Measurements from ENCODE around the gene LIME1.
A peak's percentile ranks its signal among the peaks of the same experiment; 100 is the strongest.

Gene LIME1

DNA sequence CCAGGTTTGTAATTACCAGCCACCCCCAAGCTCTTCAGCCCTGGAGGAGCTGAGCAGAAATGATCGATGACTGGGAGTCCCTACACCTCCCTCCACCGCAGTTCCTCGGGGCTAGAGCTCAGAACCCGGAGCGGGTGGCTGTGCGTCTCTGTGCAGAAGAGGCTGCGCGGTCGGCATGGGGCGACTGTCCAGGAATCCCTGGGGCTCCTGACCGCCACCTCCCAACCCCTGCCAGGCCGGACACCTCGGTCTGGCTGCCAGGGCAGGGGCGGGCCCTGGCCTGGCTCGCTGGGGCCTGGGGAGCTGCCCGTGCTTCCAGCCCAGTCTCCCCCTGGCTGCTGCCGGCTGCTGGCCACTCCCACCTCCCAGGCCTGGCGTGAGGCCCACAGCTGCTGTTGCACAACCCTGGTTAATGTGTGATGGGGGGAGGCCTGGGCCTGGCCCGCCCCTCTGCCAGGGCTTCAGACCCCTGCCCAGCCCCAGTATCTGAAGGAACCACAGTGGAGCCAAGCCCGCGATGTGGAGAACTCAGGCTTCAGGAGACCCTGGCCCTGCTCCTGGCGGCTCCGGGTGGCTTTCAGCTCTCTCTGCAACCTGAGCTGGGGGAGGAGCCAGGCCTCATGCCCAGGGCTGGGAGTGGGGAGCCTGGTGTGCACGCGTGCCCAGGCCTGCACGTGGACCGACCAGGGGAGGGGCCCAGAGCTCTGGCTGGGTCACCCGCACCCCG, 4.3 kb downstream of the LIME1 start:
- H3K4me1 ChIP-seq (ENCODE audit: control insufficient read depth, insufficient read depth, low read length), result peaks cover 11% of the 10 kb centered on the region
- peak overlapping the region; percentile 70 for H3K4me3 ChIP-seq (ENCODE audit: low read length)
- H3K27ac ChIP-seq (ENCODE audit: low read depth, low read length), result peak overlapping the region; percentile 96
- peak overlapping the region; percentile 86 for H3K9ac ChIP-seq (ENCODE audit: low read length)
- H3K36me3 ChIP-seq (ENCODE audit: control insufficient read depth, insufficient read depth, low read length), result no peaks in the 10 kb centered on the region
- H3K27me3 ChIP-seq (ENCODE audit: control insufficient read depth, insufficient read depth, low read length), result no peaks in the 10 kb centered on the region

DNA sequence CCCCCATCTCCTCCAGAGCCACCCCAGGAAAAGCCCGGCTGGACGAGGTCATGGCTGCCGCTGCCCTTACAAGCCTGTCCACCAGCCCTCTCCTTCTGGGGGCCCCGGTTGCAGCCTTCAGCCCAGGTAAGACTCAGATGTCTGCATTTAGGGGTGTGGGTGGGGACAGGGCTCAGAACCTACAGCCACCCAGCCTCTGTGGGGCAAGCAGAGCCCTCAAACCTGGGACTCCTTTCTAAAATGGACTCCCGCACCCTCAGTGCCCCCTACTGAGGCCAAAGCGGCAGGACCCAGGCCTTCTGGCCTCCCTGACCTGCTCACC, 4.9 kb downstream of the LIME1 start:
- Histone ChIP-seq H3K27me3 (ENCODE audit: control insufficient read depth, insufficient read depth, low read length) (no peaks in the 10 kb centered on the region), H3K27ac (ENCODE audit: low read depth, low read length) (peak overlapping the region; percentile 96), H3K4me3 (ENCODE audit: low read length) (peak overlapping the region; percentile 70), H3K9ac (ENCODE audit: low read length) (no peak overlapping the region), H3K4me1 (ENCODE audit: control insufficient read depth, insufficient read depth, low read length) (peaks cover 11% of the 10 kb centered on the region), H3K36me3 (ENCODE audit: control insufficient read depth, insufficient read depth, low read length) (peaks cover under 1% of the 10 kb centered on the region)

DNA sequence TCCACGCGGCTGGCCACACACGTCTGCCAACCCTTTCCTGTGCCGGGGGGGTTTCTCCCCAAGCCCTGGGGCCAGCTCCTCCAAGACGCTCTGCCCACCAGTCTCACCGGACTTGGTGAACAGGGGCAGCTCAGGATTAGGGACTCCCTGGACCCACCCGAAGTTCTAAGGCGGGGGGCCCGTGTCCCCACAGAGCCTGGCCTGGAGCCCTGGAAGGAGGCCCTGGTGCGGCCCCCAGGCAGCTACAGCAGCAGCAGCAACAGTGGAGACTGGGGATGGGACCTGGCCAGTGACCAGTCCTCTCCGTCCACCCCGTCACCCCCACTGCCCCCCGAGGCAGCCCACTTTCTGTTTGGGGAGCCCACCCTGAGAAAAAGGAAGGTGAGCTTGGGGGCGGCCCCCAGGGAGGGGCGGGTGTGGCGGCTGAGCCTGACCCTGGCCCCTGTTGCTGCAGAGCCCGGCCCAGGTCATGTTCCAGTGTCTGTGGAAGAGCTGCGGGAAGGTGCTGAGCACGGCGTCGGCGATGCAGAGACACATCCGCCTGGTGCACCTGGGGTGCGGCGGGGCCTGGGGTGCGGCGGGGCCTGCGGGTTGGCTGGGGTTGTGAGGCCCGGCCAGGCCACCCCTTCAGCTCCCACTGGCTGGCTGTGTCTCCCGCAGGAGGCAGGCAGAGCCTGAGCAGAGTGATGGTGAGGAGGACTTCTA, 5.4 kb downstream of the LIME1 start:
- H3K4me3 ChIP-seq (ENCODE audit: low read length), result peak overlapping the region; percentile 70
- H3K4me1 ChIP-seq (ENCODE audit: control insufficient read depth, insufficient read depth, low read length), result peaks cover 11% of the 10 kb centered on the region
- H3K27ac ChIP-seq (ENCODE audit: low read depth, low read length), result peak overlapping the region; percentile 96
- H3K9ac ChIP-seq (ENCODE audit: low read length), result no peak overlapping the region
- peaks cover 2% of the 10 kb centered on the region for H3K36me3 ChIP-seq (ENCODE audit: control insufficient read depth, insufficient read depth, low read length)
- H3K27me3 ChIP-seq (ENCODE audit: control insufficient read depth, insufficient read depth, low read length), result no peaks in the 10 kb centered on the region

DNA sequence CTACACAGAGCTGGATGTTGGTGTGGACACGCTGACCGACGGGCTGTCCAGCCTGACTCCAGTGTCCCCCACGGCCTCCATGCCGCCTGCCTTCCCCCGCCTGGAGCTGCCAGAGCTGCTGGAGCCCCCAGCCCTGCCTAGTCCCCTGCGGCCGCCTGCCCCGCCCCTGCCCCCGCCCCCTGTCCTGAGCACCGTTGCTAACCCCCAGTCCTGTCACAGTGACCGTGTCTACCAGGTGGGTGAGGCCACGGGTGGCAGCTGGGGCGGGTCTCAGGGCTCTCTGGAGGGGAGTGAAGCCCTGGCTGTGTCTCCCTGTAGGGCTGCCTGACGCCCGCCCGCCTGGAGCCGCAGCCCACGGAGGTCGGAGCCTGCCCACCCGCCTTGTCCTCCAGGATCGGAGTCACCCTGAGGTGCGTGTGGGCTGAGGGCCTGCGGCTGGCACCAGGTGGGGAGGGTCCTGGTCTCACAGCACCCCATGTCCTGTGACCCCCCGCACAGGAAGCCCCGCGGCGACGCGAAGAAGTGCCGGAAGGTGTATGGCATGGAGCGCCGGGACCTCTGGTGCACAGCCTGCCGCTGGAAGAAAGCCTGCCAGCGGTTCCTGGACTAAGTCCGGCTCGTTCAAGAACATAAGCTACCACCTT, 6.0 kb downstream of the LIME1 start:
- peaks cover 11% of the 10 kb centered on the region for H3K4me1 ChIP-seq (ENCODE audit: control insufficient read depth, insufficient read depth, low read length)
- no peak overlapping the region for H3K4me3 ChIP-seq (ENCODE audit: low read length)
- H3K27ac ChIP-seq (ENCODE audit: low read depth, low read length), result no peak overlapping the region
- H3K9ac ChIP-seq (ENCODE audit: low read length), result no peak overlapping the region
- H3K27me3 ChIP-seq (ENCODE audit: control insufficient read depth, insufficient read depth, low read length), result no peaks in the 10 kb centered on the region
- peaks cover 2% of the 10 kb centered on the region for H3K36me3 ChIP-seq (ENCODE audit: control insufficient read depth, insufficient read depth, low read length)

DNA sequence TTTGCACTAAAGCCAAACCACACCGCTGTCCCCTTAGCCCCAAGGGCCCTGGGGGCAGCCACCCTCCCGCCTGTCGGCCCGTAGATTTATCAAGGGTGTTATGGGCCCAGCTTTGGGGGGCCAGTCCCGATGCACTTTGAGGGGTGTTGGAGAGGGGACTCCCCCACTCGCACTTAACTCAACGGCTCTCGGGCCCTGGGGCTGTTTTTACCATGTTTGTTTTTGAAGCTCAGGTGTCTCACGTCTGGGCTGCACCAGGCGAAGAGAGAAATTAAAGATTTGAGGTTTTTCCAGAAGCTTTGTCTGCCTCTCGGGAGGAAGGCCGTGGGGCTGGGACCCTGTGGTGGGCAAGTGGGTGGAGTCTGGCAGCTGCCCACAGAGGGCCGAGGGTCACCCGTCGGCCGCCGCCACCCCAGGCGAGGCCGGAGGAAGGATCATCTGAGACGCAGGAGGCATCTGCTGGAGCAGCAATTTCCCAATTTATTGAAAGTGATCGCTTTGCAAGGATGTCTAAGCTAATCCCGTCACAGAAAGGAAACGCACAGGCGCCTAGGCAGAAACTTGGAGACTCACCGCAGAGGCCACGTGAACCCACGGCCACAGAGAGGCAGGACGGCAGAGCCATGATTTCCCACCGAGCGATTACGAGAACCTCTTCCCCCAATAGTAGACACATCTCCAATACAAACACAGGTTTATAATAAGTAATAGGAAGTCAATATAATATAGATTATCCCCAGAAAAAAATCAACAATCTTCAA, 6.9 kb downstream of the LIME1 start:
- Histone ChIP-seq H3K36me3 (ENCODE audit: control insufficient read depth, insufficient read depth, low read length) (peaks cover 2% of the 10 kb centered on the region), H3K27ac (ENCODE audit: low read depth, low read length) (no peak overlapping the region), H3K4me1 (ENCODE audit: control insufficient read depth, insufficient read depth, low read length) (peaks cover 8% of the 10 kb centered on the region), H3K9ac (ENCODE audit: low read length) (no peak overlapping the region), H3K4me3 (ENCODE audit: low read length) (no peak overlapping the region), H3K27me3 (ENCODE audit: control insufficient read depth, insufficient read depth, low read length) (no peaks in the 10 kb centered on the region)

DNA sequence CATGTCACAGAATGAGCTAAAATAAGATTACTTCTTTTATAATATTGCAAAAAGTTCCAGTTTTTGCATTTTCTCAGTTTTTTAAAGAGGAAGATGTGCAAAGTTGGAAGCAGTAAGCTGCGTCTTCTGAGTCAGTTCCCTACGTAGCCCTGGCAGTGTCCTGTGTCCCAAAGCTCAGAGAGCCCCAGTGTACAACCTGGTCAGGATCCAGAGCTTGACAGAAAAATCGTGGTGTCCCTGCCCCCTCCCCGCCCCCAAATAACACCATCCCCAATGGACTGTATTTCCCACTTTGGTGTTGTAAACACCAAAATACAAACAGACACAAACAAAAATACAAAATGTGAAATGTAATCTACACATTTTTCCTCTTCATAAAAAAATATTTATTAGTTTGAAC, 7.7 kb downstream of the LIME1 start:
- Histone ChIP-seq H3K4me3 (ENCODE audit: low read length) (no peak overlapping the region), H3K4me1 (ENCODE audit: control insufficient read depth, insufficient read depth, low read length) (peaks cover 6% of the 10 kb centered on the region), H3K9ac (ENCODE audit: low read length) (no peak overlapping the region), H3K27me3 (ENCODE audit: control insufficient read depth, insufficient read depth, low read length) (no peaks in the 10 kb centered on the region), H3K27ac (ENCODE audit: low read depth, low read length) (no peak overlapping the region), H3K36me3 (ENCODE audit: control insufficient read depth, insufficient read depth, low read length) (peaks cover 2% of the 10 kb centered on the region)

DNA sequence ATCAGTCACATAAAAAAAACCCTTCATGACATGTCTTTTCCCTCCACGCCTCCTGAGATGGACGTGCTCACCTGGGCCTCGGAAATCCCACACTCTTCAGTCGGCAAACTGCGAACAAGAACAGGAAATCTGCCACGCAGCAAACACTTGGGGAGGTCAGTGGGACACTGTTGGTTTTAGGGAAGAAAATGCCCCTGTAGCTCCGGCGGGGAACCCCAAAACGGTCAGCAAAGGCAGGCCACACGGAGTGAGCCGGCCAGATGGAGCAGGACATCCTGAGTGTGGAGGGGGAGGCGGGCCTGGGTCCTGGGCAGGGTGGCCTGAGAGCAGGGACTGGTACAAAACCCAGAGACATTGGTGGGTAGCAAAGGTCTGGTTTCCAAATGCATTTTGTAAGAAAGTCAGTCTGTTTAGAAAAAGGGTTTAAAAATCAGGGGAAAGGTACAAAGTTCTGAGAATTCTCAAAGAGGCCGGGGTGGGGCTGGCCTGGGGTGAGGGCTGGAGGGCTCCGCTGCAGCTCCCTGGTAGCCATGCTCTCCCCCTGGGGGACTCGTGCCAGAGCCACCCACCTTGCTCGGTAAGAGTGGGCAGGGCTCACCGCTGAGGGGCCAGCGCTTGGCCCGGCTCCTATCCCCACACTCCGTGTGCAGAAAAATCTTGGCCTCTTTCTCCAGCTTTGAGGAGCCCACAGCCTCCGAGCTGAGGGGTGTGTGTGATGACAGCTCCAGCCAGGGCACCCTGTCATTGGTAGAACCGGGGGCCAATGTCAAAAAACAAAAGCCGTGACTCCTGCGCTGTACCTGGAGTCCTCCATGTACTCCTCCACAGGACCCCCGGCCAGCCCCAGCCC, 8.3 kb downstream of the LIME1 start:
- peaks cover 2% of the 10 kb centered on the region for H3K36me3 ChIP-seq (ENCODE audit: control insufficient read depth, insufficient read depth, low read length)
- H3K4me3 ChIP-seq (ENCODE audit: low read length), result no peak overlapping the region
- no peak overlapping the region for H3K9ac ChIP-seq (ENCODE audit: low read length)
- peaks cover 6% of the 10 kb centered on the region for H3K4me1 ChIP-seq (ENCODE audit: control insufficient read depth, insufficient read depth, low read length)
- no peak overlapping the region for H3K27ac ChIP-seq (ENCODE audit: low read depth, low read length)
- no peaks in the 10 kb centered on the region for H3K27me3 ChIP-seq (ENCODE audit: control insufficient read depth, insufficient read depth, low read length)

DNA sequence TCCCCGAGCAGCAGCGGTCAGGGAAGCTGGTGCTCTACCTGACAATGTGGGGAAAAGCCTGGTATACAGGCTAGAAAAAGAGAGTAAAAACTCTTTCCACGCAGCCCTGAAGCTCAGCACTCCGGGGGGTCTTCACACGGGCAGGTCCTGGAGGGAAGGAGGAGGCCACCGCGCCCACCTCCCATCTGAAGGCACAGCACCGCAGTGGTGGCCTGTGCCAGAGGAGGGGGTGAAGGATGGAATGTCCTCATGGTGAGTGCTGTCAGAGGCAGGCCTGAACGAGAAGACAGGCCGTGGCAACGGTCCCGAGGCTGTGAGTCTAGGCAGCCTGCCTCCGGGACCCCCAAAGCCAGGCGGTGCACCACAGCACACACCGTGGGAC, 9.0 kb downstream of the LIME1 start:
- Histone ChIP-seq H3K27ac (ENCODE audit: low read depth, low read length) (no peak overlapping the region), H3K9ac (ENCODE audit: low read length) (no peak overlapping the region), H3K27me3 (ENCODE audit: control insufficient read depth, insufficient read depth, low read length) (no peaks in the 10 kb centered on the region), H3K4me1 (ENCODE audit: control insufficient read depth, insufficient read depth, low read length) (peaks cover 6% of the 10 kb centered on the region), H3K36me3 (ENCODE audit: control insufficient read depth, insufficient read depth, low read length) (peaks cover 2% of the 10 kb centered on the region), H3K4me3 (ENCODE audit: low read length) (no peak overlapping the region)

DNA sequence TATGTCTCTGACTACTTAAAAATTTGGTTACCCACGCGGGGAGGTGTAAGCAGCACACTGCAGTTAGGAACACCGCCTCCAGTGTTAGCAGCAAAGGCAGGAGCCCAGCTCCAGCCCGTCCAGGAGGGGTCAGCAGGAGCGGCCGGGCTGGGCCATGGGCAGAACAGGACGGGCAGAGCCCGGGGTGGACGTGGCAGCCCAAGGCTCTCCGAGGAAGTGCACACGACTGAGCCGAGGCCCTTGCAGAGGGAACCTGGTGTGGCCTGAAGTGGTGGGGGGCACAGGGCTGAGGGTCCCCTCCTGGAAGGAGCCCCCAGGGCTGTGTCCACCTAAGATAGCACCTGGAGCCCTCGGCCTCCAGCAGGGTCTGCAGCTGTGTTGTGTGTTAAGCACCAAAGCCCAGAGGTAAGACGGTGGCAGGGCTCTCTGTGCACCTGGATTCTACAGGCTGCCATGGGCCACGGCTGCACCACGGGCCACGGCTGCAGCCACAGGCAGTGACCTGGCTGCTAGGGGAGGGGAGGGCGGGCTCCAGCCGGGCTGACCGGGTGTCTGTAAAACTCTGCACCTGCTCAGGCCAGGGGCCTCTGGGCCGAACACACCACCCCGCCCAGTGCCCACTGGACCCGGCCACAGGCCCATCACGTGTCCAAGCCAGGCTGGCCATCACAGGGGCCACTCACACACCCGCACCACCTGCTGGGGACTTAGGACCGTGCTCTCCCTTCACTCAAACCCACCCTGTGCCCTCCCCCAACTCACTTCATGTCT, 9.7 kb downstream of the LIME1 start:
- H3K27me3 ChIP-seq (ENCODE audit: control insufficient read depth, insufficient read depth, low read length), result no peaks in the 10 kb centered on the region
- no peak overlapping the region for H3K27ac ChIP-seq (ENCODE audit: low read depth, low read length)
- peaks cover 5% of the 10 kb centered on the region for H3K4me1 ChIP-seq (ENCODE audit: control insufficient read depth, insufficient read depth, low read length)
- H3K36me3 ChIP-seq (ENCODE audit: control insufficient read depth, insufficient read depth, low read length), result peaks cover 2% of the 10 kb centered on the region
- H3K4me3 ChIP-seq (ENCODE audit: low read length), result no peak overlapping the region
- H3K9ac ChIP-seq (ENCODE audit: low read length), result no peak overlapping the region

DNA sequence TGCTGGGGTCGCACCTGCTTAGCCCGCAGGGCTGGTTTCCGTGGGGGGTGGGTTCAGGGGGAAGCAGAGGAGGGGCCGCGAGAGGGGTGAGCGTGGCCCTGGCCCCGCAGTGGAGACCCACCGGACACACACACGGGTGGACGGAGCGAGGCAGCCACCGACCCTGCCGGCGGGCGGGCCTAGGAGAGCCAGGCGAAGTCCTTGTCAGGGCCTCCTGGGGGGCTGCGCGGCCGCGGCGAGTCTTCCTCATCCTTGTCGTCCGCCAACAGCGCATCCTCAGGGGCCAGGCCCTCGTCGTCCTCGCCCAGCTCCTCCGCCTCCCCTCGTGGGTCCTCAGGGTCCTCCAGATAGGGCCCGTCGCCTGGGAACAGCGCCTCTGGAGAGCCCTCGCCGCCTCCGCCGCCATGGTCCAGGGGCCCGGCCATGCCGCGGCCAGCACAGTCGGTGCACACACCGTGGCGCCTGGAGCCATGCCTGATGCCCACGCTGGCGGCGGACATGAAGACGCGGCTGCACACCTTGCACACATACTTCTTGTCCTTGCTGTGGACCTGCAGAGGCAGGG, 10.4 kb downstream of the LIME1 start:
- Histone ChIP-seq H3K4me1 (ENCODE audit: control insufficient read depth, insufficient read depth, low read length) (no peaks in the 10 kb centered on the region), H3K27ac (ENCODE audit: low read depth, low read length) (no peak overlapping the region), H3K9ac (ENCODE audit: low read length) (no peak overlapping the region), H3K4me3 (ENCODE audit: low read length) (no peak overlapping the region), H3K27me3 (ENCODE audit: control insufficient read depth, insufficient read depth, low read length) (no peaks in the 10 kb centered on the region), H3K36me3 (ENCODE audit: control insufficient read depth, insufficient read depth, low read length) (peaks cover 2% of the 10 kb centered on the region)

DNA sequence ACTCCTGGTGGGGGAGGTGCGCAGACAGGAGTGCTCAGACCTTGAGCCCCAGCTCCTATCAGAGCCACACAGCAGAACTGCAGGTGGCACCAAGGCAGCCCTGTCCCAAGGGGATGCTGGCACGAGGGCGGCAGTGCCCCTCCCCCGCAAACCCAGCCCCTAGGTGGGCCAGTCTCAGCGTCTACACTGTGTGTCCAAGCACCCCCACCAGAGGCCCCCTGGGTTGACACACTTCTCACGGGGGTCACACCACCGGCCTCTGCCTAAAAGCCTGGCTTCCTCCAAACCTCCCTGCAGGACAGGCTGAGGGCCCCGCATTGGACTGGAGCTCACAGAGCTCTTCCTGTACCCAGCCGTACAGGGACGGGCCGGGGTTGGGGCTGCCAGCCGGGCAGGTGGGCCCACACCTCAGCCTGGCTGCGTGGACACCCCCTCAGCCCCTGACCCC, 11.2 kb downstream of the LIME1 start:
- H3K9ac ChIP-seq (ENCODE audit: low read length), result no peak overlapping the region
- no peaks in the 10 kb centered on the region for H3K4me1 ChIP-seq (ENCODE audit: control insufficient read depth, insufficient read depth, low read length)
- H3K36me3 ChIP-seq (ENCODE audit: control insufficient read depth, insufficient read depth, low read length), result peaks cover 2% of the 10 kb centered on the region
- no peak overlapping the region for H3K4me3 ChIP-seq (ENCODE audit: low read length)
- H3K27me3 ChIP-seq (ENCODE audit: control insufficient read depth, insufficient read depth, low read length), result no peaks in the 10 kb centered on the region
- no peak overlapping the region for H3K27ac ChIP-seq (ENCODE audit: low read depth, low read length)
